ENCODE data around the gene GALK2.
A peak's percentile ranks its signal among the peaks of the same experiment; 100 is the strongest.

The GALK2 gene

DNA sequence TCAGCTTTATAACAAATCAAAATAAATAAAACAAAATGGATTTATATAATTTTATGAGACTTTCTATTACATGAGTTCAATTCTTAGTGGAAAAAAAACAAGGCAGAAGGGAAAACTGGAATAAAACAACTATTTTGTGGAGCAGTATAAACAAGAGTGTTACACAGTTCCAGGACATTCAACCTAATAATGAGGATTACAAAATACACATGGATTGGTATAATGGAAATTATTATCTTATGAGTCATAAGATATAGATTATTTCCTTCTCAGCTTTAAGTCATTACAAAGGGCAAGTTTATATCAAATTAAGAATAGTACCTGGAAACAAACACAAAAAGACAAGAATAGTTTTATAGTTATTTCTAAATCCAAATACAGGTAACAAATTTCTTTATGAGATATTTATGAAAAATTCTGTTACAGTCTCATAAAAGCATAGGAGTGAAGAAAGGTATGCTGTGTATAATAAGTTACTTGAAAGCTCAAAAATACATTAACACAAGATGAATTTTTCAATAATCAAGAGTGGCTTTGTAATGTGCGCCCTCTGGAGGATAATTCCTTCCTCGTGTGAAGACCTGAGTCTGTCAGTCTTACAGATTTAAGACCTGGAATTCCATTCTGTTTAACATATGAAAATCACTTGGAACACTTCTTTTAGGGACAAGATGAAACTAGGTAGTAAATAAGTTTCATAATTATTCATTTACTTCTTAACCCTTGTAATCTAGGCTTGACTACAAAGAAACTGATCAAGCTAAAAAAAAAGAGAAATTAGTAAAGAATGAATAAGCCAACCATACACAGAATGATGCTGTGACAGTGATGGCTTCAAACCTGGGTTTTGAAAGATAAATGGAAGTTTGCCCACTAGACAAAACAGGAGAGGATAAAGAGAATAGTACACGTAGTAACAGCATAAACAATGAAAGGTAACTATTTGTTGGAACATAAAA lies 24.1 kb upstream of the GALK2 start:
- Histone ChIP-seq H3K79me2 (ENCODE audit: low read length) (peaks cover 97% of the 10 kb centered on the region), H3K27me3 (replicated peaks; ENCODE audit: insufficient read depth, low read length) (no peaks in the 10 kb centered on the region), H3K9me3 (replicated peaks; ENCODE audit: insufficient read depth, low read length) (no peaks in the 10 kb centered on the region), H3F3A (ENCODE audit: insufficient read depth, low read length) (no peaks in the 10 kb centered on the region), H3K27ac (ENCODE audit: low read length) (no peak overlapping the region), H3K4me3 (ENCODE audit: low read length) (no peak overlapping the region), H3K36me3 (replicated peaks; ENCODE audit: insufficient read depth, low read length) (peaks cover 27% of the 10 kb centered on the region), H3K9me2 (replicated peaks; ENCODE audit: insufficient read depth, low read length) (no peaks in the 10 kb centered on the region), H4K20me1 (ENCODE audit: insufficient read depth, low read length) (peaks cover 49% of the 10 kb centered on the region), H3K9ac (ENCODE audit: low read length) (no peak overlapping the region), H3K4me1 (ENCODE audit: low read length) (no peaks in the 10 kb centered on the region), H2AFZ (ENCODE audit: low read length) (no peak overlapping the region), H3K4me2 (ENCODE audit: low read depth, low read length) (no peak overlapping the region)
- DNase-seq, result peak; percentile 53
- TF ChIP-seq CTCF (IDR thresholded peaks at IDR 0.05; ENCODE audit: low read length), result peak; percentile 73
- TF ChIP-seq EZH2 (optimal IDR thresholded peaks at IDR 0.05; ENCODE audit: low read depth, low read length), result no peak

GRCh38 chr15:49148298-49148697 lies 21.7 kb upstream of the GALK2 start:
- Histone ChIP-seq H4K20me1 (ENCODE audit: insufficient read depth, low read length) (peaks cover 57% of the 10 kb centered on the region), H3F3A (ENCODE audit: insufficient read depth, low read length) (no peaks in the 10 kb centered on the region), H3K9me3 (replicated peaks; ENCODE audit: insufficient read depth, low read length) (no peaks in the 10 kb centered on the region), H3K9ac (ENCODE audit: low read length) (no peak overlapping the region), H3K4me2 (ENCODE audit: low read depth, low read length) (no peak overlapping the region), H2AFZ (ENCODE audit: low read length) (no peak overlapping the region), H3K9me2 (replicated peaks; ENCODE audit: insufficient read depth, low read length) (no peaks in the 10 kb centered on the region), H3K27me3 (replicated peaks; ENCODE audit: insufficient read depth, low read length) (no peaks in the 10 kb centered on the region), H3K79me2 (ENCODE audit: low read length) (peaks cover 97% of the 10 kb centered on the region), H3K27ac (ENCODE audit: low read length) (no peak overlapping the region), H3K4me1 (ENCODE audit: low read length) (no peaks in the 10 kb centered on the region), H3K36me3 (replicated peaks; ENCODE audit: insufficient read depth, low read length) (peaks cover 9% of the 10 kb centered on the region), H3K4me3 (ENCODE audit: low read length) (no peak overlapping the region)
- TF ChIP-seq EZH2 (optimal IDR thresholded peaks at IDR 0.05; ENCODE audit: low read depth, low read length) (no peak), EZH2phosphoT487 (IDR thresholded peaks at IDR 0.05; ENCODE audit: low read length) (no peak), CTCF (IDR thresholded peaks at IDR 0.05; ENCODE audit: low read length) (no peak)
- no peak for DNase-seq

DNA sequence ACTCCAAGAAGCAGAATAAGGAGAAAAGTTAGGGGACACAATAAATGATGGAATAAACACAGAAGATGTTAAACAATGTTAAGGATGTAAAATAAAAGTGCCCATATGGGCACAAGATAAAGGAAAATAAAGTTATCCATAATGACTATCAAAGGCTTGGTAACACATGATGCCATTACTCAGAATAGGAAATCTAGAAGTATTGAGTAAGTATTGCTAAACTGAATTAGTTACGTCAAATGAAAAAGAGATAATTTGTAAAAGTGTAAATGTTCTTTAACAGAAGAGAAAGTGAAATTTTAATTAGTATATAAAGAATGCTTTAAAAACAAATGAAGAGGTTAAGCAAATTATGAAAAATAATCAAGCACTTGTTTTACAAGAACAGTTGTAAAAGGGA lies 21.3 kb upstream of the GALK2 start:
- no peak overlapping the region for H3K4me2 ChIP-seq (ENCODE audit: low read depth, low read length)
- peaks cover 57% of the 10 kb centered on the region for H4K20me1 ChIP-seq (ENCODE audit: insufficient read depth, low read length)
- peaks cover 98% of the 10 kb centered on the region for H3K79me2 ChIP-seq (ENCODE audit: low read length)
- no peak for DNase-seq
- H3K27me3 ChIP-seq (replicated peaks; ENCODE audit: insufficient read depth, low read length), result no peaks in the 10 kb centered on the region
- H3K36me3 ChIP-seq (replicated peaks; ENCODE audit: insufficient read depth, low read length), result peaks cover 7% of the 10 kb centered on the region; the same call in 1 of the 2 replicates
- no peak overlapping the region for H2AFZ ChIP-seq (ENCODE audit: low read length)
- no peak overlapping the region for H3K4me3 ChIP-seq (ENCODE audit: low read length)
- H3K4me1 ChIP-seq (ENCODE audit: low read length), result peaks cover 2% of the 10 kb centered on the region; the same call in 1 of the 2 replicates
- no peaks in the 10 kb centered on the region for H3F3A ChIP-seq (ENCODE audit: insufficient read depth, low read length)
- no peaks in the 10 kb centered on the region for H3K9me3 ChIP-seq (replicated peaks; ENCODE audit: insufficient read depth, low read length)
- H3K27ac ChIP-seq (ENCODE audit: low read length), result no peak overlapping the region
- H3K9me2 ChIP-seq (replicated peaks; ENCODE audit: insufficient read depth, low read length), result no peaks in the 10 kb centered on the region
- TF ChIP-seq CTCF (IDR thresholded peaks at IDR 0.05; ENCODE audit: low read length), result no peak
- no peak for TF ChIP-seq EZH2 (optimal IDR thresholded peaks at IDR 0.05; ENCODE audit: low read depth, low read length)
- TF ChIP-seq EZH2phosphoT487 (IDR thresholded peaks at IDR 0.05; ENCODE audit: low read length), result no peak
- no peak overlapping the region for H3K9ac ChIP-seq (ENCODE audit: low read length)

Data from MM.1S (cell line).